Stimulated activated CD4-positive, alpha-beta T cell treated with anti-CD3 and anti-CD28 coated beads, TNF-alpha, amount 100 ng/mL, for 4 hours (primary cell): Measurements from ENCODE around the gene BAIAP3.
A peak's percentile ranks its signal among the peaks of the same experiment; 100 is the strongest.

Experiments
- DNase-seq, 3 experiments: peaks; one replicate each; pipeline ENCODE4 v3.0.0-alpha.2; 2020; ENCODE audit warnings: low read depth in 3 of 3

BAIAP3 gene

DNA sequence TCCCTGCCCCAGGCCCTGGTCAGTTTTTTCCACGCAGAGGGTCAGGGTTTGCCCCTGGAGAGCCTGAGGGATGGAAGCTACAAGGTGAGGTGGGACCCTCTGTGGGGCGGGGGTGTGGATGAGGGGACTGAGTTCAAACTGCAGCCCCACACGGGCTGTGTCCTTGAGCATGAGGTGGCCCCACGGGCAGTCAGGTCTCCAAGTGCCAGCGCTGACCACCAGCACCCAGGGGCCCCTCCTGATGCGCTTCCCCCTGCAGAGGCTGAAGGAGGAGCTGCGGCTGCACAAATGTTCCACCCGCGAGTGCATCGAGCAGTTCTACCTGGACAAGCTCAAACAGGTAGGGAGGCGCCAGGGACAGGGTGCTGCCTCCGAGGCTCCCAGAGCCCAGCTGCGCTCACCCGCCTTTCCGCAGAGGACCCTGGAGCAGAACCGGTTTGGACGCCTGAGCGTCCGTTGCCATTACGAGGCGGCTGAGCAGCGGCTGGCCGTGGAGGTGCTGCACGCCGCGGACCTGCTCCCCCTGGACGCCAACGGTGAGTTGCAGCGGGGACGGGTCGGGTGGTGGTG lies 13.9 kb downstream of the BAIAP3 start:
- no peak for DNase-seq

DNA sequence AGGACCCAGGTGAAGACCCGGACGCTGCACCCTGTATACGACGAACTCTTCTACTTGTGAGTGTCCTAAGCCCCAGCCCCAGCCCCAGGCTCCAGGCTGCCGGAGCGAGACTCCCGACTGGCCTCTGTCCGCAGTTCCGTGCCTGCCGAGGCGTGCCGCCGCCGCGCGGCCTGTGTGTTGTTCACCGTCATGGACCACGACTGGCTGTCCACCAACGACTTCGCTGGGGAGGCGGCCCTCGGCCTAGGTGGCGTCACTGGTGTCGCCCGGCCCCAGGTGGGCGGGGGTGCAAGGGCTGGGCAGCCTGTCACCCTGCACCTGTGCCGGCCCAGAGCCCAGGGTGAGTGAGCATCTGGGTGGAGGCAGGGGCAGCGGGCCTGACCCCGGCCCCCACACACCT lies 14.5 kb downstream of the BAIAP3 start:
- no peak for DNase-seq

DNA sequence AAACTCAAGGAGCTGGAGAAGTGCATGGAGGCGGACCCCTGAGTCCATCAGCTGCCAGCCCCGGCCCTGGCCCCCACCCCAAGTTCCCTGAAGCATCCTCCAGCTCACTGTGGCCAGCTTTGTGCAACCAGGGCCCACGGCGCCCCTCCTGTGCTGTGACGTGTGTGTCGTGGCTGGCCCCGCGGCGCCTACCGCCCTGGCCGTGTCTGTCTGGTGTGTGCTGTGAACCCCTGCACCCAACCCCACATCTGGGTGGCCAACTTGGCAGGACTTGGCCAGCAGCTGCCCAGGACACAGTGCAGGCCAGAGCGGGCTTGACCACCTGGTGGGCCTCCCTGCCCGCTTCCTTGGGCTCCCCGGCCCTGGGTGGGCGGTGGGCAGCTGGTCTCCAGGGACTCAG lies 15.0 kb downstream of the BAIAP3 start:
- no peak for DNase-seq

DNA sequence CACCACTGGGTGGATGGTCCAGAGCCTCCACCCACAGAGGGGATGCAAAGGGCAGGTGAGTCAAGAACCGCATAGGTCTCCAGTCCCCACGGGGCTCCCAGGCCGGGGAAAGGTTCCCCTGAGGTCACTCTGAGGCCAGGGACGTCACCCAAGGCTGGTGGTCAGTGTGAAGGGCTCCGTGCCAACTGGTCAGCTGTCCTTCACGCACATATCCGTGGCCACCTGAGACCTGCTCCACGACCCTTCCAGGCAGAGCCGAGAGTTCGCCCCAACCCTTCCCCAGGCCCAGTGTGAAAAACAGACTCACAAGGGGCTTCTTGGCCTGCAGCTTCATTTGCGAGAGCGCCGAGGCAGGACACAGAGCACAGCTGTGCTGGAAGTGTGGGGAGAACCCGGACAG lies 15.5 kb downstream of the BAIAP3 start:
- DNase-seq: no peak

DNA sequence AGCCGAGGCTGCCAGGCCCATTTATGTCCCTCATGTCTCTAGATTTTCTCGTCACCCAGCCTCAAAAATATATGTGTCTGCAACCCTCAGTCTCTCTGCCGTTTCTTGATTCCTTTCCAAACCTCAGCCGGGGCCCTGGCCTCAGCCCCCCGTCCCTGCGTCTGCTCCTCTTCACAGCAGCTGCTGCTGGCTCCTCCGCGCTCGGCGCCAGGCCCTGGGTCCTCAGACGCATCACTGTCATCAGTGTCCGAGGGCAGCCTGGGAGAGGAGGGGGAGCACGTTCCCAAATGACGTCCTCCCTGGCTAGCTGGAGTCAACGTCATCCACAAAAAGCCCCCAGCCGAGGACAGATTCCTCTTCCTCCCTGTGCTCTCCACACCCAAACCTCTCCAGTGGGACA lies 15.9 kb downstream of the BAIAP3 start:
- DNase-seq: no peak

DNA sequence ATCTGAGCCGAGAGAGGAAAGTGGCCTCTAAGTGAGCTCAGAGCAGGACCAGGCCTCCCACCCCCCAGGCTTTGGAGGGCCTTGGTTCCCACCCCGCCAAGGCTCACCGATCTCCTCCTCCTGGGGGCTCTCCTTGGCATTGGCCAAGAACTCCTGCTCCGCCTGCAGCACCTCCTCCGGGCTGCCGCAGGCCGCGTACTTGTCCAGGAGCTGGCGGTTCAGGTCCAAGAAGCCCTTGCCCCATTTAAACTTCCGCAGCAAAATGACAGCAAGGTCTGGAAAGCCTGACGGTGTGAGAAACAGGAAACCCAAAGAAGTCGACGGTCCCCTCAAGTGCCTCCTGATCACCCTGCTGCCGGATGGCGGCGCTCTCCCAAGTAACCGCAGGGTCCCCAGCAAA lies 16.5 kb downstream of the BAIAP3 start:
- DNase-seq: no peak

DNA sequence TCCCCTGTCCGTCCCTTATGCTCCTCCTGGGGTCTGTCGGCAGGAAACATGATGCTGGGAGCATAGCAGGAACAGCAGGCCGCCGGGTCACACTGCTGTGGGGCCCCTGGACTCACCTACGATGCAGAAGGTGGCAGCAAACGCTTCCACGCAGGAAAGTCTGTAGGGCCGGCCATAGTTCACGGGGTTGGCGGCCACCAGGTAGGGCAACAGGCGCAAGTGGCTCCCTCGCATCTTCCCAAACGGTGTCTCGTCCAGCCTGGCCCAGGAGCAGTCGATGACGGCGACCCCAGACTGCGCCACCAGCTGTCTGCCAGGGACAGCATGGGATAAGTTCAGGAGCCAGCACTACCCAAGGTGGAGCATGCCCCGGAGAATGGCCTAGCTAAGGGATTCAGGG lies 17.2 kb downstream of the BAIAP3 start:
- DNase-seq: no peak

DNA sequence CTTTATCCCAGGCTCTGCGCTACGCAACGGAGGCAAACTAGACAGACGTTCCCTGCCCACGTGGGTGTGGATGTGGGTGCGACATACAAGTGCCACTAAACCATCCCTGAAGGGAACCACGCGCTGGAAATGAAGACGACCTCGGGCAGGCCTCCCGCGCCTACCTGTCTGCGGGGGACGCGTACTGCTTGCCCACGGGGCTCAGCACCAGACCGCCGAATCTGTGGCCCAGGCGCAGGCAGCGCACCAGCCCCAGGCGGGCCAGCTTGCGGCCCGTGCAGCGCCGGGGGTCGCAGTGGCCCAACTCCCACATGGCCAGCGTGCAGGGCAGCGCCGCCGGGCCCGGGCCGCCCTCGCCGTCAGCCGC lies 17.8 kb downstream of the BAIAP3 start:
- DNase-seq: no peak

DNA sequence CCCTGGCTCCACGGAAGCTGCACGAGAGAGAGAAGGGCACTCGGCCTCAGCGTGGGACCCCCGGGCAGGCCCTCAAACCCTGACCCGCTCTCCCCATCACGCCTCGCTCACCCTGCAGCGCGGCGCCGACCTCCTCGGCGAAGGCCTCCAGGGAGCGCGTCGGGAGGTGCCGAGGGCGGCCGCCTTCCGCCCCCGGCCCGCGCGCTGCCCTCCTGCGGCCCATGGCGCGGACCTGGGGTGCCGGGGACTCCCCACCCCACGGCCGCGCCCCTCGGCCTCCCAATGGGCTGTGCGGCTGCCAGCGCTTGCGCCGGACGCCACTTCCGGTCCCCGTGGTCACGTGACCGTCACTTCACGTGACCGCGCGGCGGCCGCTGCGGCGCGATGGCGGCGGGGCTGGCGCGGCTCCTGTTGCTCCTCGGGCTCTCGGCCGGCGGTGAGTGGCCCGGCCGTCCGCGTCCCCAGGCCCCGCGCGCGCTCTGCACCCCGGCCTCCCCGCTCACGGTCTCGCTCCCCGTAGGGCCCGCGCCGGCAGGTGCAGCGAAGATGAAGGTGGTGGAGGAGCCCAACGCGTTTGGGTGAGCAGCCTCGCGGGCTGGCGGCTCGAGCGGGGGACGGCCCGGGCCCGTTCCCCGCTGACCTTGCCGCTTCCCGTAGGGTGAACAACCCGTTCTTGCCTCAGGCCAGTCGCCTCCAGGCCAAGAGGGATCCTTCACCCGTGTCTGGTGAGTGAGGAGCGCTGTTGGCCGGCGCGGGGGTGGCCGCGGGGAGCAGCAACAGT lies 18.3 kb downstream of the BAIAP3 start, which contains the start of the genes GNPTG and TSR3:
GNPTG (plus strand) TSS at position 350 of the 781 bp plus-strand sequence; CDS start at position 385, 35 bp downstream.
TSR3 (minus strand) TSS at position 297 of the 781 bp plus-strand sequence; CDS start at position 223, 74 bp downstream.
- peak; percentile 66 to 74 (median 72) for DNase-seq

DNA sequence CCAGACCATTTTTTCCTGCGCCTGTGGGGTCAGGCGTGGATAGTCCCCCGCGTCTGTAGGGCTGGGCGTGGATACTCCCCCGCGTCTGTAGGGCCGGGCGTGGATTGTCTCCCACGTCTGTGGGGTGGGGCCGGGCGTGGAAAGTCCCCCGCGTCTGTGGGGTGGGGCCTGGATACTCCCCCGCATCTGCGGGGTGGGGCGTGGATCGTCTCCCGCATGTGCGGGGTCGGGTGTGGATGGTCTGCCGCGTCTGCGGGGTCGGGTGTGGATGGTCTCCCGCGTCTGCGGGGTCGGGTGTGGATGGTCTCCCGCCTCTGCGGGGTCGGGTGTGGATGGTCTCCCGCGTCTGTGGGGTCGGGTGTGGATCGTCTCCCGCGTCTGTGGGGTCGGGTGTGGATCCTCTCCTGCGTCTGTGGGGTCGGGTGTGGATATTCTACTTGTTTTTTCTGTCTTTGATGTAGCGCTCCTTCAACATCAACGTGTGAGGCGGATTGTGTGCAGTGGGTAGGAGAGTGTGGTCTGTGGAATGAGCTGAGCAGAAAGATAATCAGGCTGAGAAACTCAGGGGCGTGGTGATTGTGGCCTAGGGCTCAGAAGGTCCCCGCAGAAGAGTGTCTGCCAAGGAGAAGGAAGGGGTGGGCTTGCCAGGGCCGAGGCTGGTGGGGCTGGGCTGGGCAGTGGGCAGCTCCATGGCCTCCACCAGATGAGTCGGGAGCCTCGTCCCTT lies 21.5 kb downstream of the BAIAP3 start:
- DNase-seq: no peak

DNA sequence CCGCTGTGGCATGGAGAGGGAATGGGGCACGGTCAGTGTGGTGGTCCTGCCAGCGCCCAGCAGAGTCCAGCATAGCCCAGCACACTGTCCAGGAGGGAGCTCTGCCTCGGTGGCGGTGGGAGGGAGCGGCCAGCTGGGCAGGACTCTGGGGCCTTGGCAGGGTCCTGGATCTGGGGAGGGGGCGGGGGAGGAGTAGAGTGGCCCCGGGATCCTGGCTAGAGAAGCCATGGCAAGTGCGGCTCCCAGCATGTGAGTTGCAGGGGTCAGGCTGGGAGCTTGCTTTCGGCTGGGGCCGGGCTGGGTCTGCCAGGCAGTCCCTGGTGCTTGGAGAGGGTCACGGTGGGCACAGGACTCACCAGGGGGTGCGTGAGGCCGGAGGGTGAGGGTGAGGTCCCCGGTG lies 22.1 kb downstream of the BAIAP3 start:
- DNase-seq: no peak

DNA sequence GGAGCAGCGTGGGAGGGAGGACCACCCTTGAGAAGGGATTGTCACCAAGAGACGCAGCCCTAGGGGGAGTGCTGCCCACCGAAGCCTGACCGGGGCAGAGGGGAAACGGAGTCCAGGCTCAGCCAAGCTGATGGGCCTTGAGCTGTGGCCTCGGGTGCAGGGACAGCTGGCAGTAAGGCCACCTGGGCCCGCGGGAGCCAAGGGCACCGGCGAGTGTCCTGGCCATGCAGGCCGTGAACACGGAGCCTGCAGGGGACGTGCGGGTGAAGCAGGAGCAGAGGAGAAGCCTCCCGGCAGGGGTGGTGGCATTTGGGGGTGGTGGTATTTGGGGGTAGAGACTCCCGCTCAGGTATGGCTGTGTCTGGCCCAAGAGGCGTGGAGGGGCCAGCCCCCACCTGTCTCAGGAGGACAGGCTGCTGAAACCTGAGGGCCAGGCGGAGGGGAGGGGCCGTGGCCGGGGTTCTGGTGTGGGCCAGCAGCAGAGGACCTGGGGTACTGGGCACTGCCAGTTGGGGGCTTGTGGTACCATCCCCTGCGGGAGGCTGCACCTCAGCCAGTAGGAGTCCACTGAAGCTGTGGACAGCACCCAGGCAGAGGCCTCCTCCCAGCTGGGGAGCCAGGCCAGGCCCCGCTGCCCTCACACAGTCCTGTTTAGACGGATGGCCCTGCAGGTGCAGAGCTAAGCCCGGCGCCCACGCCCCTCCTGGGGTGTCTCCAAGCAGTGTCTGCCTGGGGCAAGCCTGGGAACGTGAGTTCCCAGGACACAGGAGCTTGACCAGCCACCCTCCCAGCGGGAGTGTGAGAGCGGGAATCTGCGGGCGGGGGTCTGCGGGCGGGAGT lies 22.8 kb downstream of the BAIAP3 start:
- no peak for DNase-seq

DNA sequence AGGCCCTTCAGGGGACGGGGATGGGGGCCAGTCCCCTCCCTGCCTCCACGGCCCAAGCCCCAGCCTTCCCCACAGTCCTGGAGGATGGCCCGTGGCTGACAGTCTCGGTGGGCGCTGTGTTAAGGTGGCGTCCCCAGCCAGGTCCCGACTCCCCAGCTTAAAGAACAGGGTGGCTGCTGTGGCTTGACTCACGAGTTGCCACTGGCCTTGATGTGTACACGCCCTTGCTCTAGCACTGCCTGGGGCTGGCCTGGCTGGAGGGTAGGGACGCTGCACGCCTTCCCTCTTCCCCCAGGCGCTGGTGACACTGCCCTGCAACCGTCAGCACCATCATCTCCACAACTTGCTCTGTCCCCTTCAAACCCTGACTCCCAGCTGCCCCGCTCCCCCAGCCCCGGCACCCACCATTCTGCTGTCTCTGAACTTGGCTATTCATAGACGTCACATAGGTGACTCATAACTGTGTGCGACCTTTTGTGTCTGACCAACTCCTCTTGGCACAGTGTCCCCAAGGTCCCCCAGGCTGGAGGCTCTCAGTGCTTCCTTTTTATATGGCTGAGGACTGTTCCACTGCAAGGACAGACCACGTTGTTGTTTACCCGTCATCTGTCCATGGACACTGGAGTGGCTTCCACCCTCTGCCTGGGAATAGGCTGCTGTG lies 24.6 kb downstream of the BAIAP3 start:
- no peak for DNase-seq

DNA sequence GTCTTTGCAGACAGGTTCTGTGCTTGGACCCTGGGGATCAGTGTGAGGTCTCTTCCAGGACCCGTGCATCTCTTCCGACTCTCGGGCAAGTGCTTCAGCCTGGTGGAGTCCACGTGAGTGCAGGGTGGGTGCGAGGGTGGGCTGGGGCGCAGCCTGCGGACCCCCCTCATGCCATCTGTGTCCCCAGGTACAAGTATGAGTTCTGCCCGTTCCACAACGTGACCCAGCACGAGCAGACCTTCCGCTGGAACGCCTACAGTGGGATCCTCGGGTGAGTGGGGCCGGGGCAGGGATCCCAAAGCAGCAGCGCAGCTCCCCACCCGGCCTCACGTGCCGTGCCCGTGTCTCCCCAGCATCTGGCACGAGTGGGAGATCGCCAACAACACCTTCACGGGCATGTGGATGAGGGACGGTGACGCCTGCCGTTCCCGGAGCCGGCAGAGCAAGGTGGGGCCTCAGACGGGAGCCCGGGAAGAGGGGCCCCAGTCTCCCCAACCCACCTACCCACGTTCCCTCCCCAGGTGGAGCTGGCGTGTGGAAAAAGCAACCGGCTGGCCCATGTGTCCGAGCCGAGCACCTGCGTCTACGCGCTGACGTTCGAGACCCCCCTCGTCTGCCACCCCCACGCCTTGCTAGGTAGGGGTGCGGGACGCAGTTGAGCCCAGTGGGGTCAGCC lies 28.4 kb downstream of the BAIAP3 start:
- DNase-seq: no peak

DNA sequence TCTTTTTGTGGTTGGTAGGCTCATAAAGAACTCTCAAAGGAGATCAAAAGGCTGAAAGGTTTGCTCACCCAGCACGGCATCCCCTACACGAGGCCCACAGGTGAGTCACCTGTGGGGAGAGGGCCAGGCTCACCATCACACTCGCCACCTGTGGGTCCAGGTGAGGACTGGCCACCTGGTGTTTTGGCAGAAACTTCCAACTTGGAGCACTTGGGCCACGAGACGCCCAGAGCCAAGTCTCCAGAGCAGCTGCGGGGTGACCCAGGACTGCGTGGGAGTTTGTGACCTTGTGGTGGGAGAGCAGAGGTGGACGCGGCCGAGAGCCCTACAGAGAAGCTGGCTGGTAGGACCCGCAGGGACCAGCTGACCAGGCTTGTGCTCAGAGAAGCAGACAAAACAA lies 29.4 kb downstream of the BAIAP3 start:
- DNase-seq: no peak

DNA sequence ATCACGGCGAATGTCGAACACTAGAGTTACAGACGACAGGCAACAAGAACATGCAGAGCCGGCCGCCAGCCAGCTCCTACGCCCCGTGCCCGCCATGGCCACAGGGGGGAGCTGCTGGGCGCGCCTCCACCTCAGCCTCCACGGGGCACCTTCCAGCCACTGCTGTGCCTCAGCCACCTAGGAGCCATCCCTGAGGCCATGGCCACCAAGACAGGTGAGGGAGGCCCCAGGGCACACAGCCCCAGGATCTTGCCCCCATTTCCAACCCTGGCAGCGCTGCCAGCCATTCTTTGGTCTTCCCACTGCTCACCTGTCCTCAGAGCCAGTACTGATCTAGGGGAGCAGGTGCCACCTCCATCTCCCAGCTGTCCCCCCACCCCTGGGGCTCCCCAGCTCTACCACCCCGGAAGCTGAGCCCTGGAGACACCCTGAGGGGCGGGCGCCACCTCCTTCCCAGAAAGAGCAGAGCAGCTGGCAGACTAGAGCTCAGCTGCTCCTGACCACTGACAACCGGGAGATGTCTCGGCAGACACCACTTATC lies 30.1 kb downstream of the BAIAP3 start:
- DNase-seq: peak; percentile 50 to 54 (median 52)

DNA sequence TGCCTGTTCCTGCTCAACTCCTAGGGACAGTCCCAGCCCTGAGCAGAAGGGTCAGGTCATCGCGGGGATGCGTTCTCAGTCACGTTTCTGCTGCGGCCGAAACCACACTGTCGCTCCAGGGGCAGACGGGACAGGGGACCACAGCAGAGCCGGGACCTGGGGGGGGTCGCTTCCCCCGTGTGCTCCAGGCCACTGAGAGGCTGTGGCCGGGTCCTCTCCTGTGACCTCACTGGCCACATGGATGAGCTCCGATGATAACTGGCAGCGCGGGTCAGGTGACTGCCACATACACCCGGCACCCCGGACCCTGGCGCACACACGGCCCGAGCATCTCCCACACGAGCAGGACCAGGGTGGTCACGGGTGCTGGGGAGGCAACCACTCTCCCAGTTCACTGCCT lies 31.1 kb downstream of the BAIAP3 start:
- DNase-seq: no peak

DNA sequence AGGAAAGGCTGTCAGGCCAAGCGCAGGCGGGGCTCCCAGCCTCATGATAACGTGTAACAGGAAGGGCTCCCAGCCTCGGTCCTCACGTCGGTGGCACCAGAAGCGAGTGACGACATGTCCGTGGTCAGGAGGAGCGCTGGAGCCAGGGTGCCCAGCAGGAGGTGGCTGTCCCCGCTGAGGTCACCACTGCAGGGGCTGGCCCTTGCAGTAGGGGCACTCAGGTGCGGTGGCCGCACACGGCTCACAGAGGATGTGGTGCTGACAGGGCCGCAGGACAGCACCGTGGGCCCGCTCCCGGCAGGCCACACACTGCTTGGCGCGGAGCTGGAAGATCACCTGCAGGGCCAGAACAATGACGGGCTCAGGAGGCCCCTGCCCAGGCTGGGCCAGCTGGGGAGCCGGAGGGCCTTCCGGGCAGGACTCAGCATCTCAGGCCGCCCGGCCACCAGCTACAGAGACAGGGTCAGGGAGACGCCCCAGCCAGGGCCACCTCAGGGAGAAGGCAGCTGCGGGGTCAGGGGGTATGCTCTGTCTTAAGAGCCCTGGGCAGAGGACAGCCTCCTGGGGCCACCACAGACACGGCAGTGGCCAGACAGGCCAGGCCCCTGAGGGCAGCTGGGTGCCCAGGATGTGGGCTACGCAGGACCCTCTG lies 32.7 kb downstream of the BAIAP3 start:
- no peak for DNase-seq

DNA sequence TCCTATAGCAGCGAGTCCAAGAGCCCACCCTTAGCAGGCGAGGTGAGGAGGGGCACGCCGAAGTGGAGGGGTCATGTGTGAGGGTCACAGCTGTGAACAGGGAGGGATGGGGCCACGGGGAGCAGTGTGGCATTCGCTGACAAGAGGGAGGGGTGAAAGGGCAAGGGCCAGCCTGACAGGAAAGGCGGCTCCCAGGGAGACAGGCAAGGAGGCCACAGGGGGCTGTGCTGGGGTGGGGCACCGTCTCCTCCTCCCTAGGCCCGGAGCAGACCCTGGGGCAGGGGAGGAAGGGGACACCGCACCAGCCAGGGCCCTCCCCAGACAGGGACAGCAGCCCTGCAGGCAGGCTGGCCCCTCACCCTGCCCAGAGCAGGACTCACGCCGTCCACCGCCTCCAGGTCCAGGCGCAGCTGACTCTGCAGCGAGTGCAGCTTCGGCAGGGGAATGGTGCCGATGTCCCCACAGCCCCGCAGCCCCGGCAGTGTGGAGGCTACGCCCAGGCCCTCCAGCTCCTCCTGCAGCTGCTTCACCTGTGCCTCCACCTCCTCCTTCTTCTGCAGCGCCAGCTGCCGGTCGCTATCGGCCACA lies 33.4 kb downstream of the BAIAP3 start:
- no peak for DNase-seq
